ENCODE data around the gene ATG7. TPM values are rescaled to one million over a fixed set of nuclear protein-coding genes. Genes with fewer than 3 reads are reported as not detected.

ATG7 gene
- total RNA-seq, 2 experiments from 2014 or later = 29.5 to 34.2 TPM

DNA sequence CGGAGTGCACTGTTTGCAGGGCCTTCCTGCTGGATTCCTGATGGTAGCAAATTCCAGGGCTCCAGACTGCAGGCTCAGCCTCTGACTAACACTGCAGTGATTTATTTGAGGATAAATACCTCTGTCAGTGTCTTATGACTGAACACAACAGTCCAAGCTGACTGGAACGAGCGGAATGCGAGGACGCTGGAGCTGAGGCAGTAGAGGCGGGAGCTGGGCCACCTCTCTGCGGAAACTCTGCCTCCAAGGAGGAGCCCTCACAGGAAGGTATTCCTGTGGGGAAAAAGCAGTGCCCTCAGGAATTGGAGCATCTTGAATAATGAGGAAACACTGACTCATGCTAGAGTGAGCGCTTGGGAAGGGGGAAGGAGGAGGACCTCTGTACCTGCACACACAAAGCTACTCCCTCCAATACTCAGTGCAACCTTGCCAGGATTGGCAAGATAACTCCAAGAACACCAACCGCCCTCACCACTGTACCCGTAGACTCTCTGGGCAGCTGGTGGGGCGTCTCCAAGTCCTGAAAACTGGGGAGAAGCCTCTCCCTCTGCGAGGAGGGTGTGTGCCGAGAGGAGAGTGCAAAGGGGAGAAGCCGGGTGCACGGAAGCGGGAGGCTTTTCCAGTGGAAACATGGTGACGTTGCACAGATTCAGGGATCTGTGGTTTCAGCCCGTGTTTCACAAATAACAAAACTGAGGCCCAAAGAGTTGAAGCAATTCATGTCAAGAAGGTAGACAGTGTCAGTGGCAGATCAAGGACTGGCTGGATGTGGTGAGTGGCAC, 328.5 kb downstream of the ATG7 start:
- no peaks in the 10 kb centered on the region for H3K27me3 Mint-ChIP-seq
- H3K9me3 Mint-ChIP-seq = peaks cover 10% of the 10 kb centered on the region
- ChIA-PET CTCF (interaction anchor here (0.6 to 1.0 kb wide), 2 partner anchors 11 to 92 kb away, joined by 3 read pairs; no protein-coding TSS in a partner anchor), POLR2A (no interaction called here)
- H3K4me3 Mint-ChIP-seq = no peak overlapping the region
- H3K4me1 Mint-ChIP-seq = peaks cover 17% of the 10 kb centered on the region
- peaks cover 52% of the 10 kb centered on the region for H3K36me3 Mint-ChIP-seq (ENCODE audit: low read depth)
- no peak for DNase-seq
- peak overlapping the region; percentile 6 for H3K27ac Mint-ChIP-seq

GRCh38 chr3:11601446-11602238, 329.4 kb downstream of the ATG7 start:
- peaks cover 10% of the 10 kb centered on the region for H3K9me3 Mint-ChIP-seq
- ChIA-PET POLR2A (no interaction called here), CTCF (interaction anchor here (1.0 kb wide), 1 partner anchor 10 kb away, joined by 3 read pairs; no protein-coding TSS in a partner anchor)
- peaks cover 21% of the 10 kb centered on the region for H3K4me1 Mint-ChIP-seq
- no peak overlapping the region for H3K27ac Mint-ChIP-seq
- no peak for DNase-seq
- H3K36me3 Mint-ChIP-seq (ENCODE audit: low read depth) = peaks cover 54% of the 10 kb centered on the region
- no peak overlapping the region for H3K4me3 Mint-ChIP-seq
- no peaks in the 10 kb centered on the region for H3K27me3 Mint-ChIP-seq

- H3K36me3 Mint-ChIP-seq (ENCODE audit: low read depth) = peaks cover 54% of the 10 kb centered on the region
- no peaks in the 10 kb centered on the region for H3K27me3 Mint-ChIP-seq
- DNase-seq = no peak
- no peak overlapping the region for H3K4me3 Mint-ChIP-seq
- ChIA-PET POLR2A (no interaction called here), CTCF (no interaction called here)
- H3K4me1 Mint-ChIP-seq = peaks cover 25% of the 10 kb centered on the region
- H3K9me3 Mint-ChIP-seq = peaks cover 7% of the 10 kb centered on the region
- no peak overlapping the region for H3K27ac Mint-ChIP-seq
Measured at GRCh38 chr3:11602239-11602840, 330.1 kb downstream of the ATG7 start.

- POLR2A ChIA-PET = no interaction called here
- CTCF ChIA-PET = no interaction called here
- Mint-ChIP-seq H3K9me3 (peaks cover 3% of the 10 kb centered on the region), H3K36me3 (ENCODE audit: low read depth) (peaks cover 48% of the 10 kb centered on the region), H3K27me3 (no peaks in the 10 kb centered on the region), H3K4me3 (no peak overlapping the region), H3K27ac (no peak overlapping the region), H3K4me1 (peaks cover 25% of the 10 kb centered on the region)
- DNase-seq = no peak
Measured at GRCh38 chr3:11602886-11603527, 330.8 kb downstream of the ATG7 start.

- DNase-seq = no peak
- H3K4me1 Mint-ChIP-seq = peaks cover 28% of the 10 kb centered on the region
- no peak overlapping the region for H3K4me3 Mint-ChIP-seq
- H3K27ac Mint-ChIP-seq = no peak overlapping the region
- CTCF ChIA-PET = no interaction called here
- peaks cover 42% of the 10 kb centered on the region for H3K36me3 Mint-ChIP-seq (ENCODE audit: low read depth)
- no peaks in the 10 kb centered on the region for H3K9me3 Mint-ChIP-seq
- POLR2A ChIA-PET = no interaction called here
- H3K27me3 Mint-ChIP-seq = no peaks in the 10 kb centered on the region
Measured at GRCh38 chr3:11603628-11604027, 331.4 kb downstream of the ATG7 start.

- Mint-ChIP-seq H3K27ac (no peak overlapping the region), H3K36me3 (ENCODE audit: low read depth) (peaks cover 36% of the 10 kb centered on the region), H3K9me3 (no peaks in the 10 kb centered on the region), H3K4me1 (peaks cover 28% of the 10 kb centered on the region), H3K4me3 (no peak overlapping the region), H3K27me3 (no peaks in the 10 kb centered on the region)
- no peak for DNase-seq
- CTCF ChIA-PET = no interaction called here
- POLR2A ChIA-PET = no interaction called here
Measured at GRCh38 chr3:11604139-11604892, 332.1 kb downstream of the ATG7 start.

- peaks cover 33% of the 10 kb centered on the region for H3K36me3 Mint-ChIP-seq (ENCODE audit: low read depth)
- peaks cover 31% of the 10 kb centered on the region for H3K4me1 Mint-ChIP-seq
Measured at GRCh38 chr3:11605398-11605797, 333.2 kb downstream of the ATG7 start.

DNA sequence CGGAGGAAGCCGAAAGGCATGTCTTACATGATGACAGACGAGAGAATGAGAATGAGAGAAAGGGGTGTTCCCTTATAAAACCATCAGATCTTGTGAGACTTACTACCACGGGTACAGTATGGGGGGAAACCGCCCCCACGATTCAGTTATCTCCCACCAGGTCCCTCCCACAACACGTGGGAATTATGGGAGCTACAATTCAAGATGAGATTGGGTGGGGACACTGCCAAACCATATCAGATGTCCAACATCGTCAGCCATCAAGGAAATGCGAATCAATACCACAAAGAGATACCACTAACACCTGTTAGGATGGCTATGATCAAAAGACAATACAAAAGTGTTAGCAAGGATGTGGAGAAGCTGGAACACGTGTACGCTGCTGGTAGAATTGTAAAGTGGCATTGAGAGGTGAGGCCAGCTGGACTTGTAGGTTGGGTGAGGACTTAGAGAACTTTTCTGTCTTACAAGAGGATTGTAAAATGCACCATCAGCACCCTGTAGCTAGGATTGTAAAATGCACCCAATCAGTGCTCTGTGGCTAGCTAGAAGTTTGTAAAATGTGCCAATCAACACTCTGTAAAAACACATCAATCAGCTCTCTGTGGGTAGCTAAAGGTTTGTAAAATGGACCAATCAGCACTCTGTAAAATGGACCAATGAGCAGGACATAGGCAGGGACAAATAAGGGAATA, 334.0 kb downstream of the ATG7 start:
- peaks cover 27% of the 10 kb centered on the region for H3K4me1 Mint-ChIP-seq
- H3K9me3 Mint-ChIP-seq = no peaks in the 10 kb centered on the region
- H3K27me3 Mint-ChIP-seq = no peaks in the 10 kb centered on the region
- POLR2A ChIA-PET = no interaction called here
- no peak for DNase-seq
- H3K36me3 Mint-ChIP-seq (ENCODE audit: low read depth) = peaks cover 25% of the 10 kb centered on the region
- no peak overlapping the region for H3K4me3 Mint-ChIP-seq
- H3K27ac Mint-ChIP-seq = no peak overlapping the region
- CTCF ChIA-PET = interaction anchor here (1.3 to 1.6 kb wide), 3 partner anchors 10 to 45 kb away, joined by 4 to 6 read pairs (median 6); no protein-coding TSS in a partner anchor

More at GRCh38 chr3:11605398-11605797, 333.2 kb downstream of the ATG7 start:
- H3K27ac Mint-ChIP-seq = no peak overlapping the region
- DNase-seq = no peak
- POLR2A ChIA-PET = no interaction called here
- H3K4me3 Mint-ChIP-seq = no peak overlapping the region
- H3K9me3 Mint-ChIP-seq = no peaks in the 10 kb centered on the region
- no peaks in the 10 kb centered on the region for H3K27me3 Mint-ChIP-seq
- CTCF ChIA-PET = interaction anchor here (1.6 kb wide), 1 partner anchor 13 kb away, joined by 6 read pairs; no protein-coding TSS in a partner anchor

- peaks cover 23% of the 10 kb centered on the region for H3K4me1 Mint-ChIP-seq
- POLR2A ChIA-PET = no interaction called here
- H3K27ac Mint-ChIP-seq = no peak overlapping the region
Measured at GRCh38 chr3:11606865-11607440, 334.8 kb downstream of the ATG7 start.

More at GRCh38 chr3:11606865-11607440, 334.8 kb downstream of the ATG7 start:
- DNase-seq = no peak
- CTCF ChIA-PET = interaction anchor here (1.3 to 1.6 kb wide), 3 partner anchors 9 to 45 kb away, joined by 4 to 6 read pairs (median 6); no protein-coding TSS in a partner anchor
- Mint-ChIP-seq H3K9me3 (no peaks in the 10 kb centered on the region), H3K36me3 (ENCODE audit: low read depth) (peaks cover 21% of the 10 kb centered on the region), H3K4me3 (no peak overlapping the region), H3K27me3 (no peaks in the 10 kb centered on the region)
